LNCAP (cell line): Measurements from ENCODE around the gene SEMA6A.

Experiments used
- TF ChIP-seq, protein P1 (sequence below): fragments of 450-650 bp; IDR thresholded peaks from 2 replicates; pipeline ENCODE4 v1.5.1; 2017; ENCODE audit warnings: mild to moderate bottlenecking

The SEMA6A gene

DNA sequence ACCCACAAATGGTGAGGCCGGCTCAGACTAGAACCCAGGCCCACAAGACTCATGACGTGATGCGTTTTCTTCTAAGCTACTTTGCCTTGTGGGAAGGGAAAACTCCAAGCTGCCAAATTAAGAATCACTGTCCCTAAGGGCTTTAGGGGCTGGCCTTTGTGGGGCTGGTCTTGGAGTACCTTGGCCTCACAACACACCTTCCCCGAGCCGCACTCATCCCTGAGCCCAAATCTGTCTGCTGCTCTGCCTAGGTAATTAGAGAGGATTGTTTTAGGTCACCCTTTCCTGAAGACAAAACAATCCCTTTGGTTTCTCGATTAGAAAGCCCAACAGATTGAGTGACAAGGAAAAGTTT lies 137.3 kb downstream of the SEMA6A start:
- TF ChIP-seq, protein P1, sequence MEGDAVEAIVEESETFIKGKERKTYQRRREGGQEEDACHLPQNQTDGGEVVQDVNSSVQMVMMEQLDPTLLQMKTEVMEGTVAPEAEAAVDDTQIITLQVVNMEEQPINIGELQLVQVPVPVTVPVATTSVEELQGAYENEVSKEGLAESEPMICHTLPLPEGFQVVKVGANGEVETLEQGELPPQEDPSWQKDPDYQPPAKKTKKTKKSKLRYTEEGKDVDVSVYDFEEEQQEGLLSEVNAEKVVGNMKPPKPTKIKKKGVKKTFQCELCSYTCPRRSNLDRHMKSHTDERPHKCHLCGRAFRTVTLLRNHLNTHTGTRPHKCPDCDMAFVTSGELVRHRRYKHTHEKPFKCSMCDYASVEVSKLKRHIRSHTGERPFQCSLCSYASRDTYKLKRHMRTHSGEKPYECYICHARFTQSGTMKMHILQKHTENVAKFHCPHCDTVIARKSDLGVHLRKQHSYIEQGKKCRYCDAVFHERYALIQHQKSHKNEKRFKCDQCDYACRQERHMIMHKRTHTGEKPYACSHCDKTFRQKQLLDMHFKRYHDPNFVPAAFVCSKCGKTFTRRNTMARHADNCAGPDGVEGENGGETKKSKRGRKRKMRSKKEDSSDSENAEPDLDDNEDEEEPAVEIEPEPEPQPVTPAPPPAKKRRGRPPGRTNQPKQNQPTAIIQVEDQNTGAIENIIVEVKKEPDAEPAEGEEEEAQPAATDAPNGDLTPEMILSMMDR = no peak

DNA sequence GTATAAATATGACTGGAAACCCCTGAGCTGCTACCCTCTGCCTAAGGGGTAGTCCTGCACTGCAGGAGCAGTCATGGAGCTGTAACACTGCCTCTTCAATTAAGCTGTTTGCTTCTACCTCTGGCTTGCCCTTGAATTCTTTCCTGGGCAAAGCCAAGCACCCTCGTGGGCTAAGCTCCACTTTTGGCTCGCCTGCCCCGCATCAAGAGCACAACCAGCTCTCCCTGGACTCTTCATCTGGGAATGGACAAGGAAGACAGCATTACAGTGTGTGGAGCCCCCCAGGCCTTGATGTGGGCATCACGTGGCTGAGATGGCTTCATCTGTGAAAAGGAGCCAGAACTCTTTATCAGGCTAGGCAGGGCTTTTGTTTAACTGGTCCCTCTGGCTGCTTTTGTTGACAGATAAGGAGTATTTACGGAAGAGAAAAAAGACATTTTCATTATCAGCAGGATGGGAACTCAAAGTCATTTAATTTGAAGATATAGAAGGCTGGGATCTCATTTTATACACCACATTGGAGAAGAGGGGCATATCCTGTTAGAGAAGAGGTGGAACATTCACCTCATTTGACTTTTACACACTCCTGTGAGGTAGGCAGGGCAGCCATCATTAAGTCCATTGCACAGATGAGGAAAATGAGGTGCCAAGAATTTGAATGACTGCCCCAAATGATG lies 137.8 kb downstream of the SEMA6A start:
- TF ChIP-seq, protein P1 = no peak

DNA sequence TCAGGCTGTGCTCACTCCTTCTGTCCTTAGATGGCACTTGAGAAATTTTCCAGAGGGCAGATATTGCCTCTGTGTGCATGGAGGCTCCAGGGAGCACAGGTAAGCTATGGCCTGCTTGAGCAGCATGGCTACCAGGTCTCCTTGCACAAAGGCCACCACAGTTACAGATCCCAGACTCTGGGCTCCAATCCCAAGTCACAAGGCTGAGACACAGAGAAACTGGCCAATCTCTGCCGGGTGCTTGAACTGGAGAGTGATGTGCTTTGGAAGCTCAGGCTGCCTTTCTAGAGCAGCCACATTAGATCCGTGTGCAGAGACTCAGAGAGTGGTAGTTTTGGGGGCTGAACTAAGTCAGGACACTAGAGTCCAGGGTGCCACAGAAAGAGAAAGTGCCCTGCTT lies 145.7 kb downstream of the SEMA6A start:
- TF ChIP-seq, protein P1 = no peak

DNA sequence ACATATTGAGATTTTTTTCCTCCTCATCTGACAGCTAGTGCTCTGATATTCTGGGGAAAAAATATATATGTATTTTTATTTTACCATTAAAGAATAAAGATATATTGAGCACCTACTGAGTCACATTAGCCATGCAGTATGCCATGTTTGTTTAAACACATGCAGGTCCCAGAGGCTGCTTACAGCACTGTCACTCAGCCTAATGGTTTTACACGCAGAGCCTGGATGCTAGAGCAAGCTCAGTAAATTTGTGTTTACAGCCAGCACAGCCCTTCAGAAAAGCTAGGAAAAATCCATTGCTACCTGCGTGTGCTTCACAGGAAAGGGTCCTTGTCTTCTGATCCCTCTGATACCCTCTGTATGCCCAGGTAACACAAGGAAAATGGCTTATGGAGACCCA lies 146.2 kb downstream of the SEMA6A start:
- TF ChIP-seq, protein P1 = no peak

DNA sequence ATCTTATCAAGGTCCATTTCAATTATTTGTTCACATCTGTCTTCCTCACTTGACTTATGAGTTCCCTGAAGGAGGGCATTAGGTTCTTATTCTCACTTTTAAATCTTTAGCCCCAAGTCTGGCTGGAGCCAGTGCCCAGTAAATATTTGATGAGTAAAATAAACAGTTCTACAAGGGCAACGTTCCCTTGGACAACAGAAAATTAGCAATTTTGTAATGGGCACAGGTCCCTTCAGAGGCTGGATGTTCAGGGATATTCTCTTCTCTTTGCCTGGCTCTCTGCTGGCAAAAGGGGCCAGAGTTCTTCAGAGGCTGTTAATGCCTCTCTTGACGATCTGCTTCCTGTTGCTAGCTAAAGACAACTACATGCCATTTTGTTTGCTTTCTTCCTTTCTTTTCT lies 149.7 kb downstream of the SEMA6A start:
- TF ChIP-seq, protein P1 = no peak

DNA sequence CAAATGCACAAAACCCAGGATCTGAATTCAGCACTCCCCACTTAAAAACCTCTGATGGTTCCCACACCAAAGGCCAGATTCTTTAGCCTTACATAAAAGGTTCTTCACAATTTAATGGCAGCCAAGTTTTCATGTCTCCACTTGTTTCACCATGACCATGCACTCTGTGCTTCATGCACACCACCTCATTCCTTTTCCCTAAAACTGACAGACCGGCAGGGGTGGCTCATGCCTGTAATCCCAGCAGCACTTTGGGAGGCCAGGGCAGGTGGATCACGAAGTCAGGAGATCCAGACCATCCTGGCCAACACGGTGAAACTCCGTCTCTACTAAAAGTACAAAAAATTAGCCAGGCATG lies 150.4 kb downstream of the SEMA6A start:
- TF ChIP-seq, protein P1 = no peak

DNA sequence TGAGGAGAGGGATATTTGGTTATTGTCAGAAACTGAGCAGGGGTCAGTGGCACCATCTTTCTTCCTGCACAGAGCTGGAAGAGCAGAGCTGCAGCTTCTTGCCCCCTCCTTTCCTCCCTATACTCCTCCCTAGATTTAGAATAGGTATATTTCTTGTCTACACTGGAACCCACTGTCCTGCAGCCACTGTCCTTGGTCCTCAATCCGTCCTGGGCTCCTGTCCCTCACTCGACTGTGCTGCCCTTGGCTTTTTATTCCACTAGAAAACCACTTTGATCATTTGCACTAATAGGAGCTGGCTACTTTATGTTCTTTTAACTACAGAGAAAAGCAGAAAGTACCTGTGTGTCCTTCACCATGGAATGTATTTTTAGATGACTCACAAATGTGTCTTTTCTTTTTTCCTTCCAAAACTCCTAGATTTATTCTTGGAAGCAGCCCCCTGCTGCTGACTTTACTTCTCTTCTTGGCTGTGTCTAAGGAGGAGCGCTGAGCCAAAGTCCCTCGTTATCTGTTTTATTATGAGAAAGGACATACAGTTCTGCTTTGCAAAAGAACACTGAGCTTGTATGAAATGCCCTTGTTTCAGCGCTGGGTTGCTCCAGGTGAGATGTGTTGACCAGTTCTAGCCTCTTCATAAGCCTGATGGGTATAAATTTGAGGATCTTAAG lies 150.9 kb downstream of the SEMA6A start:
- TF ChIP-seq, protein P1 = no peak
